Measurements from ENCODE around the gene ZBTB6. TPM values are rescaled to one million over a fixed set of nuclear protein-coding genes. Genes with fewer than 3 reads are reported as not detected.

The ZBTB6 gene
- total and polyA plus RNA-seq, 9 of the 15 experiments (the other 6 are each of a cell fraction or from before 2014, with no cell fraction given): 1.4 to 7.2 (median 5.3) TPM

Small RNA genes lying within 50 kb of the gene (small RNA-seq; reads per million reads assigned to genes)
- not detected for gene RNY1P15
- 272 reads per million, percentile 99 among the genes with 10 or more reads in this experiment for gene SNORD90

Other genes starting within 250 kb of the ZBTB6 start
Only the 7 nearest of the 10 such genes appear.
- not detected in 2 replicates for gene OR5C1, start 124.4 kb downstream of the ZBTB6 start, total RNA-seq (2014; rRNA removed)
- not detected in 2 replicates for gene OR5C1, start 124.4 kb downstream of the ZBTB6 start, total RNA-seq (2014; rRNA removed; fragmentation: Illumina TruSeq; extraction: Trizol)
- gene OR5C1, start 124.4 kb downstream of the ZBTB6 start, total RNA-seq (2015; rRNA removed; fragmentation: Illumina TruSeq; extraction: Trizol): not detected in 2 replicates
- not detected in 2 replicates for gene OR5C1, start 124.4 kb downstream of the ZBTB6 start, total RNA-seq (2021)
- gene OR5C1, start 124.4 kb downstream of the ZBTB6 start, polyA plus RNA-seq (2011; rRNA removed): not detected in 2 replicates
- not detected in 2 replicates for gene OR5C1, start 124.4 kb downstream of the ZBTB6 start, polyA plus RNA-seq (2014; fragmentation: Illumina TruSeq; extraction: Trizol)
- gene OR5C1, start 124.4 kb downstream of the ZBTB6 start, polyA plus RNA-seq (2014; fragmentation: Nextera tagmentation; extraction: Ambion mirVana): not detected
- not detected in 2 replicates for gene OR5C1, start 124.4 kb downstream of the ZBTB6 start, polyA plus RNA-seq (2014; rRNA removed)
- gene OR1K1, start 113.2 kb downstream of the ZBTB6 start, total RNA-seq (2014; rRNA removed): not detected in 2 replicates
- not detected in 2 replicates for gene OR1K1, start 113.2 kb downstream of the ZBTB6 start, total RNA-seq (2014; rRNA removed; fragmentation: Illumina TruSeq; extraction: Trizol)
- gene OR1K1, start 113.2 kb downstream of the ZBTB6 start, total RNA-seq (2015; rRNA removed; fragmentation: Illumina TruSeq; extraction: Trizol): not detected in 2 replicates
- gene OR1K1, start 113.2 kb downstream of the ZBTB6 start, total RNA-seq (2021): not detected in 2 replicates
- gene OR1K1, start 113.2 kb downstream of the ZBTB6 start, polyA plus RNA-seq (2011; rRNA removed): not detected in 2 replicates
- gene OR1K1, start 113.2 kb downstream of the ZBTB6 start, polyA plus RNA-seq (2014; fragmentation: Illumina TruSeq; extraction: Trizol): not detected in 2 replicates
- gene OR1K1, start 113.2 kb downstream of the ZBTB6 start, polyA plus RNA-seq (2014; fragmentation: Nextera tagmentation; extraction: Ambion mirVana): not detected
- not detected in 2 replicates for gene OR1K1, start 113.2 kb downstream of the ZBTB6 start, polyA plus RNA-seq (2014; rRNA removed)
- gene PDCL, start 84.7 kb downstream of the ZBTB6 start, total RNA-seq (2014; rRNA removed): 20.2 and 22.7 TPM in 2 replicates
- 22.0 and 24.6 TPM in 2 replicates for gene PDCL, start 84.7 kb downstream of the ZBTB6 start, total RNA-seq (2014; rRNA removed; fragmentation: Illumina TruSeq; extraction: Trizol)
- gene PDCL, start 84.7 kb downstream of the ZBTB6 start, total RNA-seq (2015; rRNA removed; fragmentation: Illumina TruSeq; extraction: Trizol): 18.4 and 22.1 TPM in 2 replicates
- gene PDCL, start 84.7 kb downstream of the ZBTB6 start, total RNA-seq (2021): 16.5 and 18.7 TPM in 2 replicates
- gene PDCL, start 84.7 kb downstream of the ZBTB6 start, polyA plus RNA-seq (2011; rRNA removed): 11.4 and 14.0 TPM in 2 replicates
- gene PDCL, start 84.7 kb downstream of the ZBTB6 start, polyA plus RNA-seq (2014; fragmentation: Illumina TruSeq; extraction: Trizol): 11.7 and 12.7 TPM in 2 replicates
- 10 to 100 TPM; 18.6 to 21.7 TPM for gene PDCL, start 84.7 kb downstream of the ZBTB6 start, polyA plus RNA-seq (2014; fragmentation: Nextera tagmentation; extraction: Ambion mirVana)
- 12.8 and 15.0 TPM in 2 replicates for gene PDCL, start 84.7 kb downstream of the ZBTB6 start, polyA plus RNA-seq (2014; rRNA removed)
- gene RC3H2, start 8.0 kb downstream of the ZBTB6 start, total RNA-seq (2014; rRNA removed): 18.6 and 18.7 TPM in 2 replicates
- 23.2 and 28.1 TPM in 2 replicates for gene RC3H2, start 8.0 kb downstream of the ZBTB6 start, total RNA-seq (2014; rRNA removed; fragmentation: Illumina TruSeq; extraction: Trizol)
- 25.8 and 28.1 TPM in 2 replicates for gene RC3H2, start 8.0 kb downstream of the ZBTB6 start, total RNA-seq (2015; rRNA removed; fragmentation: Illumina TruSeq; extraction: Trizol)
- gene RC3H2, start 8.0 kb downstream of the ZBTB6 start, total RNA-seq (2021): 25.0 and 26.6 TPM in 2 replicates
- 29.5 and 35.4 TPM in 2 replicates for gene RC3H2, start 8.0 kb downstream of the ZBTB6 start, polyA plus RNA-seq (2011; rRNA removed)
- 15.4 and 15.7 TPM in 2 replicates for gene RC3H2, start 8.0 kb downstream of the ZBTB6 start, polyA plus RNA-seq (2014; fragmentation: Illumina TruSeq; extraction: Trizol)
- gene RC3H2, start 8.0 kb downstream of the ZBTB6 start, polyA plus RNA-seq (2014; fragmentation: Nextera tagmentation; extraction: Ambion mirVana): 1 to 10 TPM; 5.6 to 8.6 TPM
- 12.8 and 13.9 TPM in 2 replicates for gene RC3H2, start 8.0 kb downstream of the ZBTB6 start, polyA plus RNA-seq (2014; rRNA removed)
- 3.4 and 4.3 TPM in 2 replicates for gene ZBTB26, start 18.2 kb upstream of the ZBTB6 start, total RNA-seq (2014; rRNA removed)
- 4.3 and 5.4 TPM in 2 replicates for gene ZBTB26, start 18.2 kb upstream of the ZBTB6 start, total RNA-seq (2014; rRNA removed; fragmentation: Illumina TruSeq; extraction: Trizol)
- gene ZBTB26, start 18.2 kb upstream of the ZBTB6 start, total RNA-seq (2015; rRNA removed; fragmentation: Illumina TruSeq; extraction: Trizol): 3.5 and 3.9 TPM in 2 replicates
- 7.4 and 9.1 TPM in 2 replicates for gene ZBTB26, start 18.2 kb upstream of the ZBTB6 start, total RNA-seq (2021)
- 20.7 and 21.4 TPM in 2 replicates for gene ZBTB26, start 18.2 kb upstream of the ZBTB6 start, polyA plus RNA-seq (2011; rRNA removed)
- 10.0 and 11.4 TPM in 2 replicates for gene ZBTB26, start 18.2 kb upstream of the ZBTB6 start, polyA plus RNA-seq (2014; fragmentation: Illumina TruSeq; extraction: Trizol)
- 1 to 10 TPM; 2.4 to 5.0 TPM for gene ZBTB26, start 18.2 kb upstream of the ZBTB6 start, polyA plus RNA-seq (2014; fragmentation: Nextera tagmentation; extraction: Ambion mirVana)
- 9.4 and 10.3 TPM in 2 replicates for gene ZBTB26, start 18.2 kb upstream of the ZBTB6 start, polyA plus RNA-seq (2014; rRNA removed)
- 5.1 and 6.8 TPM in 2 replicates for gene RABGAP1, start 27.7 kb upstream of the ZBTB6 start, total RNA-seq (2014; rRNA removed)
- gene RABGAP1, start 27.7 kb upstream of the ZBTB6 start, total RNA-seq (2014; rRNA removed; fragmentation: Illumina TruSeq; extraction: Trizol): 15.7 and 16.3 TPM in 2 replicates
- gene RABGAP1, start 27.7 kb upstream of the ZBTB6 start, total RNA-seq (2015; rRNA removed; fragmentation: Illumina TruSeq; extraction: Trizol): 14.1 and 16.5 TPM in 2 replicates
- gene RABGAP1, start 27.7 kb upstream of the ZBTB6 start, total RNA-seq (2021): 12.6 and 15.3 TPM in 2 replicates
- 21.0 and 22.7 TPM in 2 replicates for gene RABGAP1, start 27.7 kb upstream of the ZBTB6 start, polyA plus RNA-seq (2011; rRNA removed)
- gene RABGAP1, start 27.7 kb upstream of the ZBTB6 start, polyA plus RNA-seq (2014; fragmentation: Illumina TruSeq; extraction: Trizol): 9.6 and 13.1 TPM in 2 replicates
- 1 to 10 TPM; 1.5 to 2.2 TPM for gene RABGAP1, start 27.7 kb upstream of the ZBTB6 start, polyA plus RNA-seq (2014; fragmentation: Nextera tagmentation; extraction: Ambion mirVana)
- 7.7 and 9.8 TPM in 2 replicates for gene RABGAP1, start 27.7 kb upstream of the ZBTB6 start, polyA plus RNA-seq (2014; rRNA removed)
- 0.24 TPM in 1 of 2 replicates, not detected in the other for gene GPR21, start 120.3 kb upstream of the ZBTB6 start, total RNA-seq (2014; rRNA removed)
- 0.36 and 0.67 TPM in 2 replicates for gene GPR21, start 120.3 kb upstream of the ZBTB6 start, total RNA-seq (2014; rRNA removed; fragmentation: Illumina TruSeq; extraction: Trizol)
- 0.75 and 0.83 TPM in 2 replicates for gene GPR21, start 120.3 kb upstream of the ZBTB6 start, total RNA-seq (2015; rRNA removed; fragmentation: Illumina TruSeq; extraction: Trizol)
- 0.16 TPM in 1 of 2 replicates, not detected in the other for gene GPR21, start 120.3 kb upstream of the ZBTB6 start, total RNA-seq (2021)
- gene GPR21, start 120.3 kb upstream of the ZBTB6 start, polyA plus RNA-seq (2011; rRNA removed): 0.27 TPM in 1 of 2 replicates, not detected in the other
- gene GPR21, start 120.3 kb upstream of the ZBTB6 start, polyA plus RNA-seq (2014; fragmentation: Illumina TruSeq; extraction: Trizol): not detected in 2 replicates
- gene GPR21, start 120.3 kb upstream of the ZBTB6 start, polyA plus RNA-seq (2014; fragmentation: Nextera tagmentation; extraction: Ambion mirVana): not detected
- gene GPR21, start 120.3 kb upstream of the ZBTB6 start, polyA plus RNA-seq (2014; rRNA removed): 0.15 TPM in 1 of 2 replicates, not detected in the other